Renal cortex interstitium (tissue), 11 donors: ENCODE results near the gene CD164L2. TPM values are rescaled to one million over a fixed set of nuclear protein-coding genes. Genes with fewer than 3 reads are reported as not detected.

Experiments used
- DNase-seq, 11 donors: peaks; one replicate each; pipeline ENCODE4 v3.0.0-alpha.2; 2013; ENCODE audit warnings: low read depth in 9 of 11, low spot score in 4 of 11; ENCODE audit errors: extremely low read depth in 1 of 11
- polyA plus RNA-seq, 3 donors: library from polyadenylated mRNA; unstranded; fragments of 120-200 nt; gene quantifications; one replicate each; pipeline ENCODE4 v1.2.1, GENCODE V29; 2013; ENCODE audit not compliant: insufficient read length in 3 of 3

CD164L2 gene
- polyA plus RNA-seq, 3 donors: 0.22 to 0.47 (median 0.26) TPM

- no peak for DNase-seq
Observed at GRCh38 chr1:27356277-27356618, 26.9 kb downstream of the CD164L2 start.

- DNase-seq: no peak
Observed at GRCh38 chr1:27355683-27356082, 27.4 kb downstream of the CD164L2 start.

- no peak for DNase-seq
Observed at GRCh38 chr1:27353629-27354028, 29.5 kb downstream of the CD164L2 start.

GRCh38 chr1:27353166-27353565, 30.0 kb downstream of the CD164L2 start:
- DNase-seq: no peak

GRCh38 chr1:27351541-27352107, 31.5 kb downstream of the CD164L2 start:
- no peak for DNase-seq

- DNase-seq: peak in 3 of 11 donors; percentile 36 to 50 (median 42)
Observed at GRCh38 chr1:27350663-27351540, 32.2 kb downstream of the CD164L2 start.

GRCh38 chr1:27349784-27350662, 33.1 kb downstream of the CD164L2 start:
- peak in 6 of 11 donors; percentile 45 to 71 (median 62) for DNase-seq

- peak in 1 of 11 donors; percentile 48 for DNase-seq
Observed at GRCh38 chr1:27348861-27349783, 34.0 kb downstream of the CD164L2 start.

- DNase-seq: no peak
Observed at GRCh38 chr1:27346991-27347624, 36.0 kb downstream of the CD164L2 start.

GRCh38 chr1:27346357-27346756, 36.8 kb downstream of the CD164L2 start:
- no peak for DNase-seq

GRCh38 chr1:27345272-27345671, 37.9 kb downstream of the CD164L2 start:
- DNase-seq: no peak

GRCh38 chr1:27343639-27344025, 39.5 kb downstream of the CD164L2 start:
- DNase-seq: no peak

- DNase-seq: no peak
Observed at GRCh38 chr1:27342778-27343638, 40.1 kb downstream of the CD164L2 start.

- no peak for DNase-seq
Observed at GRCh38 chr1:27342391-27342777, 40.7 kb downstream of the CD164L2 start.

GRCh38 chr1:27341525-27342252, 41.4 kb downstream of the CD164L2 start, which contains the start of gene SYTL1:
Gene SYTL1 (plus strand): TSS chr1:27342022. CDS start chr1:27345335, 3,313 bp downstream.
- peak in 1 of 11 donors; percentile 51 for DNase-seq

GRCh38 chr1:27339213-27339612, 43.9 kb downstream of the CD164L2 start:
- no peak for DNase-seq

- no peak for DNase-seq
Observed at GRCh38 chr1:27338751-27339150, 44.4 kb downstream of the CD164L2 start.
